ENCODE measurements around the gene VPREB3. TPM values are rescaled to one million over a fixed set of nuclear protein-coding genes. Genes with fewer than 3 reads are reported as not detected.

VPREB3 gene
- total RNA-seq, 1 experiment from 2014 or later, result 0.88 TPM

GRCh38 chr22:23772649-23773473, 18.6 kb upstream of the VPREB3 start, which contains the start of gene MMP11:
MMP11 (plus strand) TSS chr22:23772849; CDS start chr22:23772871, 22 bp downstream.
- no peaks in the 10 kb centered on the region for H3K36me3 ChIP-seq (ENCODE audit: insufficient read depth, low read length, poor library complexity, severe bottlenecking)
- ChIA-PET CTCF (interaction anchor here (0.6 to 0.9 kb wide), 2 partner anchors 13 to 342 kb away, joined by 4 to 9 read pairs; no protein-coding TSS in a partner anchor), POLR2A (ENCODE audit: low non-redundant PET) (no interaction called here)
- peak; percentile 62 for DNase-seq (ENCODE audit: low spot score)
- H3K9me3 ChIP-seq (ENCODE audit: low read depth, low read length, poor library complexity, severe bottlenecking), result no peaks in the 10 kb centered on the region
- intact Hi-C loops (cut with micrococcal nuclease; ENCODE audit: unreplicated experiment), result no loop called here
- peak within 1 kb of the TSS; percentile 50 for H3K27ac ChIP-seq (ENCODE audit: low read depth, low read length, poor library complexity, severe bottlenecking)
- H3K4me3 ChIP-seq (ENCODE audit: low read depth, low read length, poor library complexity, severe bottlenecking), result peak within 1 kb of the TSS; percentile 48
- TF ChIP-seq EZH2 (IDR thresholded peaks at IDR 0.05; ENCODE audit: borderline replicate concordance, low read depth, low read length, poor library complexity, severe bottlenecking), result no peak
- no peak for TF ChIP-seq CTCF (conservative IDR thresholded peaks at IDR 0.05; ENCODE audit: low read depth, low read length)
- H3K4me1 ChIP-seq (ENCODE audit: insufficient read depth, low read length, poor library complexity, severe bottlenecking), result peaks cover 10% of the 10 kb centered on the region
- no peaks in the 10 kb centered on the region for H3K27me3 ChIP-seq (replicated peaks; ENCODE audit: insufficient read depth, low read depth, low read length, poor library complexity)
- no TSS peak for BruUV-seq (replicated peaks)

GRCh38 chr22:23772315-23772648, 18.1 kb upstream of the VPREB3 start:
- DNase-seq (ENCODE audit: low spot score), result no peak
- Histone ChIP-seq H3K4me3 (ENCODE audit: low read depth, low read length, poor library complexity, severe bottlenecking) (peak overlapping the region; percentile 48), H3K4me1 (ENCODE audit: insufficient read depth, low read length, poor library complexity, severe bottlenecking) (peaks cover 8% of the 10 kb centered on the region), H3K27me3 (replicated peaks; ENCODE audit: insufficient read depth, low read depth, low read length, poor library complexity) (no peaks in the 10 kb centered on the region), H3K9me3 (ENCODE audit: low read depth, low read length, poor library complexity, severe bottlenecking) (no peaks in the 10 kb centered on the region), H3K36me3 (ENCODE audit: insufficient read depth, low read length, poor library complexity, severe bottlenecking) (no peaks in the 10 kb centered on the region), H3K27ac (ENCODE audit: low read depth, low read length, poor library complexity, severe bottlenecking) (peak overlapping the region; percentile 50)
- intact Hi-C loops (cut with micrococcal nuclease; ENCODE audit: unreplicated experiment), result no loop called here
- ChIA-PET POLR2A (ENCODE audit: low non-redundant PET) (no interaction called here), CTCF (interaction anchor here (0.9 kb wide), 1 partner anchor 13 kb away, joined by 9 read pairs; no protein-coding TSS in a partner anchor)
- BruUV-seq (replicated peaks), result no TSS peak
- TF ChIP-seq EZH2 (IDR thresholded peaks at IDR 0.05; ENCODE audit: borderline replicate concordance, low read depth, low read length, poor library complexity, severe bottlenecking) (no peak), CTCF (conservative IDR thresholded peaks at IDR 0.05; ENCODE audit: low read depth, low read length) (no peak)

GRCh38 chr22:23769321-23769965, 15.2 kb upstream of the VPREB3 start:
- POLR2A ChIA-PET (ENCODE audit: low non-redundant PET), result no interaction called here
- intact Hi-C loops (cut with micrococcal nuclease; ENCODE audit: unreplicated experiment), result loop anchor here (5.0 kb wide), 1 partner anchor 78 kb away; no protein-coding TSS in a partner anchor

More at GRCh38 chr22:23769321-23769965, 15.2 kb upstream of the VPREB3 start:
- peaks cover 33% of the 10 kb centered on the region for H3K4me1 ChIP-seq (ENCODE audit: insufficient read depth, low read length, poor library complexity, severe bottlenecking)
- no peak overlapping the region for H3K4me3 ChIP-seq (ENCODE audit: low read depth, low read length, poor library complexity, severe bottlenecking)
- TF ChIP-seq EZH2 (IDR thresholded peaks at IDR 0.05; ENCODE audit: borderline replicate concordance, low read depth, low read length, poor library complexity, severe bottlenecking), result no peak
- no peak for TF ChIP-seq CTCF (conservative IDR thresholded peaks at IDR 0.05; ENCODE audit: low read depth, low read length)
- BruUV-seq (replicated peaks), result no TSS peak
- DNase-seq (ENCODE audit: low spot score), result no peak
- peaks cover 8% of the 10 kb centered on the region for H3K36me3 ChIP-seq (ENCODE audit: insufficient read depth, low read length, poor library complexity, severe bottlenecking)
- no peaks in the 10 kb centered on the region for H3K9me3 ChIP-seq (ENCODE audit: low read depth, low read length, poor library complexity, severe bottlenecking)
- CTCF ChIA-PET, result interaction anchor here (0.7 to 1.9 kb wide), 3 partner anchors 80 to 103 kb away, joined by 6 to 9 read pairs (median 6); no protein-coding TSS in a partner anchor
- no peaks in the 10 kb centered on the region for H3K27me3 ChIP-seq (replicated peaks; ENCODE audit: insufficient read depth, low read depth, low read length, poor library complexity)
- H3K27ac ChIP-seq (ENCODE audit: low read depth, low read length, poor library complexity, severe bottlenecking), result no peak overlapping the region

All from A673 (cell line).